ENCODE results near the gene CDH23. TPM values are rescaled to one million over a fixed set of nuclear protein-coding genes. Genes with fewer than 3 reads are reported as not detected.

The CDH23 gene
- total and polyA plus RNA-seq, 2 experiments from 2014 or later: 0.30 to 1.5 TPM

GRCh38 chr10:71835671-71836595, 439.2 kb downstream of the CDH23 start:
- Histone ChIP-seq H3K4me2 (no peak overlapping the region), H3K27me3 (no peaks in the 10 kb centered on the region), H3K4me3 (no peak overlapping the region), H3K27ac (peak overlapping the region; percentile 66), H3K36me3 (replicated peaks; ENCODE audit: insufficient read depth, low read depth) (no peaks in the 10 kb centered on the region), H3K9me2 (replicated peaks; ENCODE audit: insufficient read depth) (no peaks in the 10 kb centered on the region), H3K4me1 (ENCODE audit: insufficient read depth) (peaks cover 45% of the 10 kb centered on the region), H4K20me1 (ENCODE audit: insufficient read depth, poor library complexity, severe bottlenecking) (peaks cover 95% of the 10 kb centered on the region), H3K9me3 (ENCODE audit: low read depth) (no peaks in the 10 kb centered on the region), H2AFZ (no peak overlapping the region), H3K79me2 (peaks cover 98% of the 10 kb centered on the region)
- 71% methylated on average over 11 of the region's 11 CpGs for WGBS (ENCODE audit: low lambda C conversion rate, missing lambda C conversion rate)
- DNase-seq (ENCODE audit: low spot score): peak; percentile 46
- no peak for TF ChIP-seq EZH2phosphoT487 (IDR thresholded peaks at IDR 0.05; ENCODE audit: low read depth, severe bottlenecking, unreplicated experiment)
- TF ChIP-seq CTCF (IDR thresholded peaks at IDR 0.05; ENCODE audit: poor library complexity): no peak
- TF ChIP-seq EZH2 (IDR thresholded peaks at IDR 0.05; ENCODE audit: borderline replicate concordance): no peak

- no peak for DNase-seq (ENCODE audit: low spot score)
- H3K4me3 ChIP-seq: no peak overlapping the region
- peak overlapping the region; percentile 66 for H3K27ac ChIP-seq
- TF ChIP-seq EZH2 (IDR thresholded peaks at IDR 0.05; ENCODE audit: borderline replicate concordance) (no peak), EZH2phosphoT487 (IDR thresholded peaks at IDR 0.05; ENCODE audit: low read depth, severe bottlenecking, unreplicated experiment) (no peak), CTCF (IDR thresholded peaks at IDR 0.05; ENCODE audit: poor library complexity) (no peak)
- WGBS (ENCODE audit: low lambda C conversion rate, missing lambda C conversion rate): 98% methylated on average over 4 of the region's 4 CpGs
- no peaks in the 10 kb centered on the region for H3K9me2 ChIP-seq (replicated peaks; ENCODE audit: insufficient read depth)
- H3K27me3 ChIP-seq: no peaks in the 10 kb centered on the region
- peaks cover 98% of the 10 kb centered on the region for H3K79me2 ChIP-seq
- no peak overlapping the region for H3K4me2 ChIP-seq
- peaks cover 46% of the 10 kb centered on the region for H3K4me1 ChIP-seq (ENCODE audit: insufficient read depth)
- H3K9me3 ChIP-seq (ENCODE audit: low read depth): no peaks in the 10 kb centered on the region
- no peak overlapping the region for H2AFZ ChIP-seq
- H3K36me3 ChIP-seq (replicated peaks; ENCODE audit: insufficient read depth, low read depth): no peaks in the 10 kb centered on the region
- peaks cover 97% of the 10 kb centered on the region for H4K20me1 ChIP-seq (ENCODE audit: insufficient read depth, poor library complexity, severe bottlenecking)
Observed at GRCh38 chr10:71836596-71836974, 439.9 kb downstream of the CDH23 start.

GRCh38 chr10:71837098-71837827, 440.5 kb downstream of the CDH23 start:
- H3K36me3 ChIP-seq (replicated peaks; ENCODE audit: insufficient read depth, low read depth): no peaks in the 10 kb centered on the region
- peaks cover 98% of the 10 kb centered on the region for H3K79me2 ChIP-seq
- H3K4me1 ChIP-seq (ENCODE audit: insufficient read depth): peaks cover 46% of the 10 kb centered on the region
- 69% methylated on average over 17 of the region's 17 CpGs for WGBS (ENCODE audit: low lambda C conversion rate, missing lambda C conversion rate)
- no peak overlapping the region for H3K4me2 ChIP-seq
- TF ChIP-seq CTCF (IDR thresholded peaks at IDR 0.05; ENCODE audit: poor library complexity): peak; percentile 31
- TF ChIP-seq EZH2 (IDR thresholded peaks at IDR 0.05; ENCODE audit: borderline replicate concordance): no peak
- TF ChIP-seq EZH2phosphoT487 (IDR thresholded peaks at IDR 0.05; ENCODE audit: low read depth, severe bottlenecking, unreplicated experiment): no peak
- H3K9me2 ChIP-seq (replicated peaks; ENCODE audit: insufficient read depth): no peaks in the 10 kb centered on the region
- peaks cover 97% of the 10 kb centered on the region for H4K20me1 ChIP-seq (ENCODE audit: insufficient read depth, poor library complexity, severe bottlenecking)
- H3K9me3 ChIP-seq (ENCODE audit: low read depth): no peaks in the 10 kb centered on the region
- DNase-seq (ENCODE audit: low spot score): no peak
- H3K4me3 ChIP-seq: no peak overlapping the region
- no peaks in the 10 kb centered on the region for H3K27me3 ChIP-seq
- H2AFZ ChIP-seq: no peak overlapping the region
- H3K27ac ChIP-seq: peak overlapping the region; percentile 66
